ENCODE results near the gene GPR176.

- TF ChIP-seq FOXJ3 (CRISPR knock-in tag; IDR thresholded peaks at IDR 0.05), result no peak
- TF ChIP-seq CTCF (IDR thresholded peaks at IDR 0.05), result no peak
- TF ChIP-seq RAD21 (IDR thresholded peaks at IDR 0.05; ENCODE audit: low read length), result no peak
- TF ChIP-seq EP300 (IDR thresholded peaks at IDR 0.05; ENCODE audit: borderline replicate concordance in 1 of 2, low read depth in 1 of 2, low read length in 1 of 2), result no peak
These were observed 43.7 kb upstream of the GPR176 start for GRCh38 chr15:39963786-39964185.

All from SK-N-SH (cell line).